Right lobe of liver (tissue), 6 donors: Measurements from ENCODE around the gene OR2T27. TPM values are rescaled to one million over a fixed set of nuclear protein-coding genes. Genes with fewer than 3 reads are reported as not detected.

Experiments used
- ATAC-seq, 4 donors: fragments of 200-7000 bp; cut with Tn5 transposase; one replicate each; pipeline ENCODE4 v1.9.1; 2020; ENCODE audit warnings: mild to moderate bottlenecking in 4 of 4, moderate library complexity in 4 of 4
- DNase-seq, 3 donors: peaks; one replicate each; pipeline ENCODE4 v3.0.0-alpha.2; 2020
- H3K27ac ChIP-seq, 3 donors: fragments of 200-600 bp; one replicate each; pipeline ENCODE4 v1.8.0; 2022
- H3K27me3 ChIP-seq, 2 donors: fragments of 200-600 bp; one replicate each; pipeline ENCODE4 v1.8.0; 2022
- H3K36me3 ChIP-seq, 4 donors: fragments of 200-600 bp; sonication (generic) in 1 of 4; one replicate each; pipeline versions ENCODE4 v1.5.1 to v1.8.0; 2017 to 2022; ENCODE audit warnings: control low read depth in 1 of 4
- H3K4me1 ChIP-seq, 4 donors: fragments of 200-600 bp; sonication (generic) in 1 of 4; one replicate each; pipeline versions ENCODE4 v1.5.1 to v1.8.0; 2017 to 2022; ENCODE audit warnings: control low read depth in 1 of 4
- H3K4me3 ChIP-seq, 3 donors: fragments of 200-600 bp; one replicate each; pipeline ENCODE4 v1.8.0; 2022
- H3K9me3 ChIP-seq, 4 donors: fragments of 200-600 bp; sonication (generic) in 1 of 4; one replicate each; pipeline versions ENCODE4 v1.5.1 to v1.8.0; 2017 to 2022; ENCODE audit warnings: control low read depth in 1 of 4
- CTCF ChIP-seq, 4 donors: fragments of 200-600 bp in 3 of 4; fragments of 450-650 bp in 1 of 4; IDR thresholded peaks; one replicate each; pipeline versions ENCODE4 v1.5.1 to v1.8.0; 2016 to 2022; ENCODE audit warnings: antibody characterized with exemption in 4 of 4, mild to moderate bottlenecking in 2 of 4
- POLR2A ChIP-seq: fragments of 450-650 bp; IDR thresholded peaks from one replicate; pipeline ENCODE4 v1.6.1; 2017; ENCODE audit warnings: antibody characterized with exemption, mild to moderate bottlenecking
- WGBS: methylation state at CpG from one replicate; pipeline ENCODE4 v1.1.6; 2018; ENCODE audit warnings: low coverage, low lambda C conversion rate; ENCODE audit not compliant: insufficient coverage; ENCODE audit errors: missing lambda C conversion rate; 5-methylcytosine and 5-hydroxymethylcytosine counted together
- intact Hi-C, 2 donors: fragments of 100-400 bp; cut with DNase I; formaldehyde crosslinking; loops; one replicate each; pipeline versions ENCODE4 v1.11.2 to v1.14.1; 2022
- total RNA-seq, 6 experiments: library from RNA; depleted of rRNA in 2 of 6; stranded (reverse); fragments of >200 nt in 2 of 6; fragmentation: NEBNext Ultra II Directional in 3 of 6; extraction: Animal tissue kit (Norgen Biotek cat#: 25700) in 3 of 6; gene quantifications; one replicate each; pipeline versions ENCODE4 v1.1.0 to v1.2.4, GENCODE V29; 2016 to 2023
- donor health status: DM: no; HTN: yes; CAD: no.
- donor health status: DM: no; HTN: no; CAD: no.
- donor health status: DM: no; HTN: no; CAD: no.
- donor health status: DM: no; HTN: yes; CAD: no.
- donor health status: DM: no; HTN: yes; CAD: no.

Gene OR2T27
- total RNA-seq, 6 experiments from 2014 or later, result not detected

DNA sequence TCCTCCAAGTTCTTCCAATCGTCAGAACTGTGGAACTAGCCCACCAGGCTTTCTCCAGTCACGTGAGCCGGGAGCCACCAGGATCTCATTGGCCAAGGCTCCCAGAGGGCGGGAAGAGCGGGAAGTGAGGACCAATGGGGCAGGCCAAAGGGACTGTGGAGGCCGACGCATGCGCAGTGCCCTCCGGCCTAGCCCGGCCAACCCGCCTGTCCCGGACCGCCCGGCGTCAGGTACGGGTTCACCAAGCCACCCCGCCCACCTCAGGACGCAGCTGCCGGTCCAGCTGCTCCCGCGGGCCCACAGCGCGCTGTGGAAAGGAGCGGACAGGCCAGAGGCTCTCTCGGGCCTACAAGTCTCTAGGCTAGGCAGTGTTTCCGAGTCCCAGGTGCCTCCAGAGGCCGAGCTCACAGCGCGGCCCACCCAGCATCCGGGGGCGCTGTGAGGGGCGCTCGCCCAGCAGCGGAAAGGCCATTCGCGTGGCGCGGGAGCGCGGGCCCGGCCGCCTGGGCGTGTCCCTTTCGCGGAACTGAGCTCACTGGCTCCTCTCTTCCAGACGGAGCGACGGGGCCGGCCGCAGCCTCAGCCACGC lies 36.3 kb upstream of the OR2T27 start:
- no peaks in the 10 kb centered on the region for H3K4me1 ChIP-seq
- H3K9me3 ChIP-seq, result no peaks in the 10 kb centered on the region
- intact Hi-C loops, result loop anchor here in 1 of 2 donors (5.0 kb wide), 1 partner anchor 116 kb away; no protein-coding TSS in a partner anchor
- peak in 1 of 4 donors; percentile 23 for ATAC-seq
- H3K27me3 ChIP-seq, result no peaks in the 10 kb centered on the region
- no peak for DNase-seq
- H3K36me3 ChIP-seq, result no peaks in the 10 kb centered on the region
- WGBS, result 70% methylated on average over 3 of the region's 51 CpGs
- no peak overlapping the region for H3K4me3 ChIP-seq
- no peak overlapping the region for H3K27ac ChIP-seq
- no peak for TF ChIP-seq CTCF (IDR thresholded peaks at IDR 0.05)
- TF ChIP-seq POLR2A, result no peak

- intact Hi-C loops, result no loop called here
- H3K9me3 ChIP-seq, result no peaks in the 10 kb centered on the region
- no peaks in the 10 kb centered on the region for H3K36me3 ChIP-seq
- H3K27me3 ChIP-seq, result no peaks in the 10 kb centered on the region
- no peak overlapping the region for H3K4me3 ChIP-seq
- ATAC-seq (no peak), DNase-seq (no peak)
- WGBS, result 87% methylated on average over 4 of the region's 4 CpGs
- TF ChIP-seq CTCF (IDR thresholded peaks at IDR 0.05) (no peak), POLR2A (no peak)
- no peaks in the 10 kb centered on the region for H3K4me1 ChIP-seq
- no peak overlapping the region for H3K27ac ChIP-seq
Observed at GRCh38 chr1:248688527-248689298, 33.4 kb upstream of the OR2T27 start.

DNA sequence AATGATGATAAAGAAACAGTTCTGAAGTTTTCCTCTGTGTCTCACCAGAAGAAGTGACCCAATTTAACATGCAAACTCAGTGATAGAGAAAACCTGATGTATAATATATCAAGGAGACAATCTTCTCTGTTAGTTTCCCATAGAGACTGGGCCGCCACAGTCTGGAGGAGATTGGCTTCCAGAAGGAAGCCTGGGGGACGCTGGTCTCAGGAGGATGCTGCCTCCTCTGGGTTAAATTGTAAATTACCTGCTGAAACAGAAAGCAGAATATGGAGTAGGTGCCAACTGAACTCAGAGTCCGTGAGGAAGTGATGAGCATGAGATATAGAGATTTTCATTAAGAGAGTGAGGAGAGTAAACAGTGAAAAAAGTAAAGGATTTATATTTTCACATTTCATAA lies 31.5 kb upstream of the OR2T27 start:
- H3K27me3 ChIP-seq, result no peaks in the 10 kb centered on the region
- DNase-seq (no peak), ATAC-seq (peak in 2 of 4 donors; percentile 56 to 75)
- no peak overlapping the region for H3K27ac ChIP-seq
- 22% methylated on average over 3 of the region's 3 CpGs for WGBS
- no peaks in the 10 kb centered on the region for H3K9me3 ChIP-seq
- intact Hi-C loops, result no loop called here
- no peak overlapping the region for H3K4me3 ChIP-seq
- TF ChIP-seq POLR2A, result no peak
- peak in 3 of 4 donors; percentile 15 to 16 (median 15) for TF ChIP-seq CTCF (IDR thresholded peaks at IDR 0.05)
- no peaks in the 10 kb centered on the region for H3K4me1 ChIP-seq
- H3K36me3 ChIP-seq, result no peaks in the 10 kb centered on the region

DNA sequence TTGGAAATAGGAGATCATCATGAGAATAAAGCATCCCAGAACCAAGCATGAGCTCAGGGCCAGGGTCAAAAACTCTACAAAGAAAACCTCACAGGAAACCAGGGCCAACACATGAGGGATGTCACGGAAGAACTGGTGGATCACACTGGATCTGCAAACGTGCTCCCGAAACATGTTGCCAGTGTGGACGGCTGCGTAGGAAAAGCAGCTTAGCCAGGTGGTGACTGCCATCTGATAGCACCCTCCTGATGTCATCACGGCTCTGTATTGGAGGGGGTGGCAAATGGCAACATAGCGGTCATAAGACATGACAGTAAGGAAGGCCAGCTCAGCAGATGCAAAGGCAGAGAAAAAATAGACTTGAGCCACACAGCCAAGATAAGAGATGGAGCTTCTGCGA lies 26.3 kb upstream of the OR2T27 start:
- H3K27ac ChIP-seq, result no peak overlapping the region
- no peaks in the 10 kb centered on the region for H3K27me3 ChIP-seq
- H3K36me3 ChIP-seq, result no peaks in the 10 kb centered on the region
- H3K4me1 ChIP-seq, result no peaks in the 10 kb centered on the region
- intact Hi-C loops, result no loop called here
- WGBS, result 55% methylated on average over 6 of the region's 8 CpGs
- TF ChIP-seq CTCF (IDR thresholded peaks at IDR 0.05), result no peak
- no peak for TF ChIP-seq POLR2A
- ATAC-seq (no peak), DNase-seq (no peak)
- no peak overlapping the region for H3K4me3 ChIP-seq
- no peaks in the 10 kb centered on the region for H3K9me3 ChIP-seq
